Tibial nerve (tissue), 3 donors: Measurements from ENCODE around the gene GRM7.

Experiments used
- POLR2A ChIP-seq, 2 donors: fragments of 450-650 bp; IDR thresholded peaks; one replicate each; pipeline ENCODE4 v1.6.1; 2017; ENCODE audit warnings: antibody characterized with exemption in 2 of 2, mild to moderate bottlenecking in 2 of 2, moderate library complexity in 2 of 2
- TF ChIP-seq, protein P1 (sequence below), 5 experiments: fragments of 200-600 bp in 3 of 5; fragments of 450-650 bp in 2 of 5; sonication (generic) in 3 of 5; IDR thresholded peaks; one replicate each; pipeline ENCODE4 v1.5.1; 2016 to 2019; ENCODE audit warnings: antibody characterized with exemption in 5 of 5, mild to moderate bottlenecking in 3 of 5, moderate library complexity in 2 of 5

DNA sequence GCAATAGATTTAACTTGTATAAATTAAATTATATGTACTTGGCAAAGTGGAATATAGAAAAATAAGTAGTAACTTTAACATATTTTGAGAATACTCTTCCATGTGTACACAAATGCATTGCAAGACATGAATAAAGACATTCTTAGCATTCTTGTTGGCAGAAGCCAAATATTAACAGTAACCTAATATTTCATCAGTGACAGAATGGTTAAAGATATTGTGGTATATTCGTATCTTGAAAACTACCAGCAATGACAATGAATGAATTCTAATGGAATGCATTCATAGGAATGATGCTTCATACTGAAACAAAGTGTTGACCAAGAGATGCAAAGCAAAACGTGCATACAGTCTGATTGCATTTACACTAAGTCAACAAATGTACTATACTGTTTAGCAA lies 524.7 kb downstream of the GRM7 start:
- TF ChIP-seq, protein P1, sequence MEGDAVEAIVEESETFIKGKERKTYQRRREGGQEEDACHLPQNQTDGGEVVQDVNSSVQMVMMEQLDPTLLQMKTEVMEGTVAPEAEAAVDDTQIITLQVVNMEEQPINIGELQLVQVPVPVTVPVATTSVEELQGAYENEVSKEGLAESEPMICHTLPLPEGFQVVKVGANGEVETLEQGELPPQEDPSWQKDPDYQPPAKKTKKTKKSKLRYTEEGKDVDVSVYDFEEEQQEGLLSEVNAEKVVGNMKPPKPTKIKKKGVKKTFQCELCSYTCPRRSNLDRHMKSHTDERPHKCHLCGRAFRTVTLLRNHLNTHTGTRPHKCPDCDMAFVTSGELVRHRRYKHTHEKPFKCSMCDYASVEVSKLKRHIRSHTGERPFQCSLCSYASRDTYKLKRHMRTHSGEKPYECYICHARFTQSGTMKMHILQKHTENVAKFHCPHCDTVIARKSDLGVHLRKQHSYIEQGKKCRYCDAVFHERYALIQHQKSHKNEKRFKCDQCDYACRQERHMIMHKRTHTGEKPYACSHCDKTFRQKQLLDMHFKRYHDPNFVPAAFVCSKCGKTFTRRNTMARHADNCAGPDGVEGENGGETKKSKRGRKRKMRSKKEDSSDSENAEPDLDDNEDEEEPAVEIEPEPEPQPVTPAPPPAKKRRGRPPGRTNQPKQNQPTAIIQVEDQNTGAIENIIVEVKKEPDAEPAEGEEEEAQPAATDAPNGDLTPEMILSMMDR (IDR thresholded peaks at IDR 0.05): no peak
- TF ChIP-seq POLR2A (IDR thresholded peaks at IDR 0.05): no peak
